ENCODE data around the gene RCAN2.

The RCAN2 gene

GRCh38 chr6:46491201-46491627, at the start of gene RCAN2:
Gene RCAN2, minus strand, starts transcription at chr6:46491449.
- FAIRE-seq (no peak), DNase-seq (ENCODE audit: insufficient read length, low spot score) (peak; percentile 48)

- FAIRE-seq (no peak), DNase-seq (ENCODE audit: insufficient read length, low spot score) (no peak)
Measured at GRCh38 chr6:46539866-46540265, 48.6 kb upstream of the RCAN2 start.

- FAIRE-seq (no peak), DNase-seq (ENCODE audit: insufficient read length, low spot score) (no peak)
Measured at GRCh38 chr6:46538800-46539480, 47.7 kb upstream of the RCAN2 start.

- DNase-seq (ENCODE audit: insufficient read length, low spot score) = no peak
Measured at GRCh38 chr6:46530896-46531295, 39.6 kb upstream of the RCAN2 start.

GRCh38 chr6:46528961-46529750, 37.9 kb upstream of the RCAN2 start:
- no peak for FAIRE-seq
- DNase-seq (ENCODE audit: insufficient read length, low spot score) = no peak

More at GRCh38 chr6:46530896-46531295, 39.6 kb upstream of the RCAN2 start:
- FAIRE-seq = no peak

GRCh38 chr6:46526607-46527006, 35.4 kb upstream of the RCAN2 start:
- DNase-seq (ENCODE audit: insufficient read length, low spot score) (no peak), FAIRE-seq (no peak)

- DNase-seq (ENCODE audit: insufficient read length, low spot score) = no peak
Measured at GRCh38 chr6:46525583-46525982, 34.3 kb upstream of the RCAN2 start.

GRCh38 chr6:46521464-46521971, 30.3 kb upstream of the RCAN2 start:
- DNase-seq (ENCODE audit: insufficient read length, low spot score) (no peak), FAIRE-seq (no peak)

More at GRCh38 chr6:46525583-46525982, 34.3 kb upstream of the RCAN2 start:
- FAIRE-seq = no peak

GRCh38 chr6:46517202-46517601, 26.0 kb upstream of the RCAN2 start:
- DNase-seq (ENCODE audit: insufficient read length, low spot score) (no peak), FAIRE-seq (no peak)

- DNase-seq (ENCODE audit: insufficient read length, low spot score) (no peak), FAIRE-seq (no peak)
Measured at GRCh38 chr6:46513533-46513932, 22.3 kb upstream of the RCAN2 start.

- no peak for DNase-seq (ENCODE audit: insufficient read length, low spot score)
- no peak for FAIRE-seq
Measured at GRCh38 chr6:46511320-46511719, 20.1 kb upstream of the RCAN2 start.

GRCh38 chr6:46510651-46511050, 19.4 kb upstream of the RCAN2 start:
- no peak for DNase-seq (ENCODE audit: insufficient read length, low spot score)
- FAIRE-seq = no peak

GRCh38 chr6:46509981-46510510, 18.8 kb upstream of the RCAN2 start:
- FAIRE-seq (no peak), DNase-seq (ENCODE audit: insufficient read length, low spot score) (no peak)

- FAIRE-seq (no peak), DNase-seq (ENCODE audit: insufficient read length, low spot score) (no peak)
Measured at GRCh38 chr6:46509063-46509462, 17.8 kb upstream of the RCAN2 start.

- FAIRE-seq = no peak
- no peak for DNase-seq (ENCODE audit: insufficient read length, low spot score)
Measured at GRCh38 chr6:46507426-46507825, 16.2 kb upstream of the RCAN2 start.

GRCh38 chr6:46505693-46506512, 14.7 kb upstream of the RCAN2 start:
- no peak for FAIRE-seq
- DNase-seq (ENCODE audit: insufficient read length, low spot score) = no peak

GRCh38 chr6:46504242-46504641, 13.0 kb upstream of the RCAN2 start:
- FAIRE-seq (no peak), DNase-seq (ENCODE audit: insufficient read length, low spot score) (no peak)

GRCh38 chr6:46502486-46503119, 11.4 kb upstream of the RCAN2 start:
- FAIRE-seq (no peak), DNase-seq (ENCODE audit: insufficient read length, low spot score) (no peak)

- no peak for FAIRE-seq
Measured at GRCh38 chr6:46501136-46502089, 10.2 kb upstream of the RCAN2 start.

More at GRCh38 chr6:46501136-46502089, 10.2 kb upstream of the RCAN2 start:
- DNase-seq (ENCODE audit: insufficient read length, low spot score) = no peak

Measured in HTR-8/SVneo (cell line).